Limb (tissue), 2 donors: ENCODE data around the gene OR6C76.

ENCODE experiments used
- DNase-seq, 2 donors: peaks; one replicate each; pipeline ENCODE4 v3.0.0-alpha.2; 2016; ENCODE audit errors: extremely low spot score in 2 of 2

The OR6C76 gene

DNA sequence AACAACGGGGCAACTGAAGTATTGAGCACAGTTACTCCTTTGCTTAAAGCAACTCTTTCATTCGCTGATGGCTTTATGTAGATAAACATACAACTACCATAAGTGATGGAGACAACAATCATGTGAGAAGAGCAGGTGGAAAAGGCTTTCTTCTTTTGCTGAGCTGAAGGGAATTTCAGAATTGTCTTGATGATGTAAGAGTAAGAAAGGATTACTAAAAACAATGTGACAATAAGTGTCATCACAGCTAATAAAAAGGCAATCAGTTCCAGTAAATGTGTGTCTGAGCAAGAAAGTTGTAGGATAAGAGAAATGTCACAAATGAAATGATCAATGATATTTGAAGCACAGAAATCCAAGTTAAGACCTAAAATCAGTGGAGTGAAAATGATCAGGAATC is 43.2 kb downstream of the OR6C76 start:
- DNase-seq: no peak

- no peak for DNase-seq
Observed at GRCh38 chr12:55470088-55470829, 44.2 kb downstream of the OR6C76 start, which contains the start of gene OR6C70. Gene OR6C70 (minus strand): TSS chr12:55470138. CDS start chr12:55470138, 0 bp downstream.

- no peak for DNase-seq
Observed at GRCh38 chr12:55472264-55472663, 46.2 kb downstream of the OR6C76 start.
